GM12878 (cell line): Measurements from ENCODE around the gene ITGB5. TPM values are rescaled to one million over a fixed set of nuclear protein-coding genes. Genes with fewer than 3 reads are reported as not detected.

Experiments used
- ATAC-seq: fragments of 200-7000 bp; cut with Tn5 transposase; 3 replicates; pipeline ENCODE4 v1.9.1; 2020; ENCODE audit warnings: mild to moderate bottlenecking, moderate library complexity
- BruUV-seq: library from RNA; stranded (reverse); fragments of 400-500 nt; replicated peaks from 2 replicates; lab custom pipeline; 2021; lab: Mats Ljungman, UMichigan
- CTCF ChIA-PET: fragments of 300-600 bp; sonication (Branson Sonifier 250); formaldehyde crosslinking; extraction: SDS; loops from one replicate; lab custom pipeline; 2021; ENCODE audit warnings: inconsistent platforms; lab: Yijun Ruan, JAX
- POLR2A ChIA-PET: fragments of 350-600 bp; formaldehyde crosslinking; extraction: SDS; loops from one replicate; lab custom pipeline; 2021; ENCODE audit warnings: inconsistent platforms; lab: Charles Lee
- RAD21 ChIA-PET: fragments of 300-600 bp; sonication (Branson Sonifier 250); formaldehyde crosslinking; loops from one replicate; lab custom pipeline; 2023; ENCODE audit warnings: antibody characterized with exemption; ENCODE audit not compliant: unreplicated experiment; lab: Charles Lee
- SMC1A ChIA-PET: fragments of 300-600 bp; sonication (Branson Sonifier 250); formaldehyde crosslinking; loops from one replicate; lab custom pipeline; 2023; ENCODE audit not compliant: unreplicated experiment, uncharacterized antibody; lab: Charles Lee
- DNase-seq: peaks from one replicate; pipeline ENCODE4 v3.0.0-alpha.2; 2011; ENCODE audit warnings: low read depth, low spot score
- FAIRE-seq: peaks from 3 replicates; lab custom pipeline; 2011; peaks lifted over from hg19 to GRCh38; lab: Jason Lieb, UNC
- H2AFZ ChIP-seq: 2 replicates; pipeline ENCODE4 v1.6.0; 2011; ENCODE audit warnings: low read depth, low read length, control low read depth; ENCODE audit not compliant: control insufficient read depth
- H3K27ac ChIP-seq: 2 replicates; pipeline ENCODE4 v1.5.1; 2011; ENCODE audit warnings: control low read depth; ENCODE audit not compliant: control insufficient read depth, insufficient read depth
- H3K27me3 ChIP-seq, 2 experiments: replicated peaks in 1 of 2; 2 replicates each; pipeline versions ENCODE4 v1.6.0 to v1.6.1; 2011; ENCODE audit warnings: low read length in 1 of 2; ENCODE audit not compliant: control insufficient read depth in 2 of 2, insufficient read depth in 2 of 2
- H3K36me3 ChIP-seq, 2 experiments: 2 replicates each; pipeline ENCODE4 v1.5.1; 2011; ENCODE audit warnings: low read length in 1 of 2; ENCODE audit not compliant: control insufficient read depth in 2 of 2, insufficient read depth in 2 of 2
- H3K4me1 ChIP-seq: 2 replicates; pipeline ENCODE4 v1.6.1; 2011; ENCODE audit warnings: mild to moderate bottlenecking, low read length, moderate library complexity, mixed read lengths; ENCODE audit not compliant: control insufficient read depth, insufficient read depth
- H3K4me2 ChIP-seq: 2 replicates; pipeline ENCODE4 v1.6.0; 2011; ENCODE audit warnings: control low read depth; ENCODE audit not compliant: control insufficient read depth, insufficient read depth
- H3K4me3 ChIP-seq: fragments of 200-600 bp; sonication (generic); 2 replicates; pipeline ENCODE4 v1.5.1; 2016
- H3K79me2 ChIP-seq: 2 replicates; pipeline ENCODE4 v1.6.0; 2011; ENCODE audit warnings: low read length; ENCODE audit not compliant: control insufficient read depth, insufficient read depth
- H3K9ac ChIP-seq: 2 replicates; pipeline ENCODE4 v1.8.0; 2011; ENCODE audit warnings: low read length, control low read depth, mixed read lengths; ENCODE audit not compliant: control insufficient read depth, insufficient read depth
- H3K9me3 ChIP-seq: replicated peaks from 3 replicates; pipeline ENCODE4 v1.5.1; 2011; ENCODE audit warnings: mild to moderate bottlenecking, low read length; ENCODE audit not compliant: control insufficient read depth, insufficient read depth
- H4K20me1 ChIP-seq: 2 replicates; pipeline ENCODE4 v1.6.0; 2011; ENCODE audit not compliant: control insufficient read depth, insufficient read depth
- ATF7 ChIP-seq: fragments of 450-650 bp; IDR thresholded peaks from 2 replicates; pipeline ENCODE4 v1.6.1; 2016; ENCODE audit warnings: low read depth, mild to moderate bottlenecking
- BCL11A ChIP-seq: IDR thresholded peaks from 2 replicates; pipeline ENCODE4 v1.6.1; 2011; ENCODE audit warnings: low read depth, low read length
- BHLHE40 ChIP-seq, 2 experiments: fragments of 450-650 bp in 1 of 2; IDR thresholded peaks; 2 replicates each; pipeline ENCODE4 v1.6.1; 2011 to 2017; ENCODE audit warnings: low read depth in 2 of 2, borderline replicate concordance in 1 of 2, improper control_type of control experiment in 1 of 2, low read length in 1 of 2, mild to moderate bottlenecking in 1 of 2
- BMI1 ChIP-seq: fragments of 450-650 bp; IDR thresholded peaks from 2 replicates; pipeline ENCODE4 v1.6.1; 2016; ENCODE audit warnings: mild to moderate bottlenecking, moderate library complexity, borderline replicate concordance
- EP300 ChIP-seq, 2 experiments: fragments of 150-350 bp in 1 of 2; IDR thresholded peaks; 2 replicates each; pipeline ENCODE4 v1.6.1; 2011 to 2012; ENCODE audit warnings: low read depth in 2 of 2, low read length in 2 of 2, borderline replicate concordance in 1 of 2, improper control_type of control experiment in 1 of 2, inconsistent platforms in 1 of 2; ENCODE audit not compliant: control insufficient read depth in 1 of 2
- ETV6 ChIP-seq, 2 experiments: fragments of 450-650 bp in 1 of 2; IDR thresholded peaks in 1 of 2; conservative IDR thresholded peaks in 1 of 2; 2 replicates each; pipeline ENCODE4 v1.6.1; 2014; ENCODE audit warnings: antibody characterized with exemption in 1 of 2, borderline replicate concordance in 1 of 2, low read depth in 1 of 2, mild to moderate bottlenecking in 1 of 2, moderate library complexity in 1 of 2
- GATAD2B ChIP-seq: fragments of 450-650 bp; conservative IDR thresholded peaks from 2 replicates; pipeline ENCODE4 v1.6.1; 2017; ENCODE audit warnings: low read depth, mild to moderate bottlenecking, moderate library complexity
- IKZF1 ChIP-seq: fragments of 450-650 bp; conservative IDR thresholded peaks from 2 replicates; pipeline ENCODE4 v1.6.1; 2017; ENCODE audit warnings: antibody characterized with exemption, mild to moderate bottlenecking
- IKZF2 ChIP-seq, 2 experiments: fragments of 450-650 bp; IDR thresholded peaks; 2 replicates each; pipeline ENCODE4 v1.6.1; 2017; ENCODE audit warnings: mild to moderate bottlenecking in 2 of 2, moderate library complexity in 2 of 2
- IRF5 ChIP-seq: fragments of 450-650 bp; IDR thresholded peaks from 2 replicates; pipeline ENCODE4 v1.6.1; 2017; ENCODE audit warnings: borderline replicate concordance
- MEF2B ChIP-seq: fragments of 450-650 bp; IDR thresholded peaks from 2 replicates; pipeline ENCODE4 v1.6.1; 2018; ENCODE audit warnings: mild to moderate bottlenecking, moderate library complexity; ENCODE audit not compliant: partially characterized antibody, poor library complexity, severe bottlenecking
- MTA2 ChIP-seq: fragments of 450-650 bp; IDR thresholded peaks from 2 replicates; pipeline ENCODE4 v1.6.1; 2016; ENCODE audit warnings: low read depth, mild to moderate bottlenecking, moderate library complexity
- NBN ChIP-seq: fragments of 450-650 bp; IDR thresholded peaks from 2 replicates; pipeline ENCODE4 v1.6.1; 2016
- PKNOX1 ChIP-seq: fragments of 450-650 bp; IDR thresholded peaks from 2 replicates; pipeline ENCODE4 v1.6.1; 2016; ENCODE audit warnings: mild to moderate bottlenecking
- RAD51 ChIP-seq: fragments of 450-650 bp; IDR thresholded peaks from 2 replicates; pipeline ENCODE4 v1.6.1; 2016; ENCODE audit warnings: moderate library complexity, mild to moderate bottlenecking, inconsistent platforms
- STAT1 ChIP-seq: fragments of 450-650 bp; conservative IDR thresholded peaks from 2 replicates; pipeline ENCODE4 v1.6.1; 2014; ENCODE audit warnings: antibody characterized with exemption, mild to moderate bottlenecking
- SUZ12 ChIP-seq: fragments of 200-600 bp; sonication (generic); IDR thresholded peaks from one replicate; pipeline ENCODE4 v1.6.1; 2018; ENCODE audit warnings: antibody characterized with exemption, mild to moderate bottlenecking; ENCODE audit not compliant: unreplicated experiment
- TCF7 ChIP-seq: IDR thresholded peaks from 2 replicates; pipeline ENCODE4 v1.6.1; 2014; ENCODE audit warnings: antibody characterized with exemption, borderline replicate concordance
- ZNF24 ChIP-seq: fragments of 450-650 bp; IDR thresholded peaks from 2 replicates; pipeline ENCODE4 v1.6.1; 2017; ENCODE audit warnings: antibody characterized with exemption, mild to moderate bottlenecking
- WGBS: methylation state at CpG from one replicate; pipeline ENCODE4 v1.1.6; 2016; ENCODE audit warnings: low lambda C conversion rate; ENCODE audit not compliant: insufficient replicate concordance, insufficient coverage; ENCODE audit errors: missing lambda C conversion rate; 5-methylcytosine and 5-hydroxymethylcytosine counted together
- in situ Hi-C: fragments of 300-500 bp; cut with MboI; formaldehyde crosslinking; loops from 9 replicates; pipeline ENCODE4 v1.14.3; 2018; ENCODE audit warnings: mixed read lengths
- intact Hi-C: fragments of 100-400 bp; cut with micrococcal nuclease; formaldehyde crosslinking; loops from one replicate; pipeline ENCODE4 v1.14.2; 2022; ENCODE audit not compliant: unreplicated experiment
- polyA plus RNA-seq, 11 experiments: library from polyadenylated mRNA; depleted of rRNA in 4 of 11; unstranded in 6 of 11; stranded (reverse) in 5 of 11; fragments of >200 nt; fragmentation: Nextera tagmentation in 4 of 11; fragmentation: Illumina TruSeq in 1 of 11; extraction: Ambion mirVana in 4 of 11; extraction: Trizol in 1 of 11; gene quantifications; 1 replicate in 1 of 11; 2 replicates in 10 of 11; pipeline versions ENCODE4 v1.2.1 to v1.2.3, GENCODE V29; 2011 to 2016; ENCODE audit warnings: inconsistent platforms in 2 of 11, missing spikeins in 2 of 11, low read depth in 1 of 11
- total RNA-seq, 4 experiments: library from RNA; depleted of rRNA in 3 of 4; stranded (reverse); fragments of >200 nt in 3 of 4; fragmentation: Illumina TruSeq in 1 of 4; extraction: Trizol in 1 of 4; gene quantifications; 2 replicates each; pipeline versions ENCODE4 v1.2.1 to v1.2.3, GENCODE V29; 2013 to 2021

Gene ITGB5
- total and polyA plus RNA-seq, 10 of the 15 experiments (the other 5 are each of a cell fraction or from before 2014, with no cell fraction given), result 0.05 to 10.0 (median 0.83) TPM; not detected in 2

GRCh38 chr3:124934577-124934976 is 47.4 kb upstream of the ITGB5 start, which contains the start of gene MUC13:
MUC13 (minus strand) TSS chr3:124934751; CDS start chr3:124934712, 39 bp downstream.
- H3K9me3 ChIP-seq, result no peaks in the 10 kb centered on the region; the same call in 2 of the 3 replicates
- SMC1A ChIA-PET, result interaction anchor here (0.8 to 4.5 kb wide), 30 partner anchors 8 to 657 kb away, joined by 3 to 26 read pairs (median 5); no protein-coding TSS in a partner anchor
- no peak within 1 kb of the TSS for H2AFZ ChIP-seq
- H3K9ac ChIP-seq, result no peak within 1 kb of the TSS
- in situ Hi-C loops (no loop called here), intact Hi-C loops (no loop called here)
- no peak within 1 kb of the TSS for H3K4me3 ChIP-seq
- ATAC-seq (peak; percentile 69), DNase-seq (no peak), FAIRE-seq (no peak)
- POLR2A ChIA-PET, result interaction anchor here (0.5 to 2.4 kb wide), 13 partner anchors 8 to 661 kb away, joined by 3 to 9 read pairs (median 3); partner anchors contain the start of gene OSBPL11
- H4K20me1 ChIP-seq, result no peaks in the 10 kb centered on the region
- no peak within 1 kb of the TSS for H3K4me2 ChIP-seq
- no peaks in the 10 kb centered on the region for H3K79me2 ChIP-seq
- under 1% methylated on average over 5 of the region's 5 CpGs for WGBS
- H3K4me1 ChIP-seq, result no peaks in the 10 kb centered on the region
- BruUV-seq, result no TSS peak
- H3K27ac ChIP-seq, result no peak within 1 kb of the TSS
- TF ChIP-seq MEF2B, result peak; percentile 19
- TF ChIP-seq SUZ12, result no peak
- TF ChIP-seq PKNOX1, result 0 out of 2 replicates have a peak, but pooled peaks have one; percentile 26
- TF ChIP-seq ATF7, result peak; percentile 72
- TF ChIP-seq STAT1, result no peak
- TF ChIP-seq MTA2, result peak; percentile 93
- 0 out of 2 replicates have a peak, but pooled peaks have one; percentile 23 for TF ChIP-seq BMI1
- peak; percentile 62; the same call in 1 of the 2 replicates for TF ChIP-seq NBN
- TF ChIP-seq ETV6 (conservative IDR thresholded peaks at IDR 0.05 in 1 of 2, IDR thresholded peaks at IDR 0.05 in 1 of 2; ENCODE audit: borderline replicate concordance in 1 of 2, low read depth in 1 of 2), result no peak
- 0 out of 2 replicates have a peak, but pooled peaks have one; percentile 8 for TF ChIP-seq RAD51
- peak; percentile 76 for TF ChIP-seq IKZF1
- 0 out of 4 replicates have a peak, but pooled peaks of 1 of the 2 experiments have one; percentile 20 for TF ChIP-seq EP300 (IDR thresholded peaks at IDR 0.05; ENCODE audit: borderline replicate concordance in 1 of 2, control insufficient read depth in 1 of 2, low read depth in 2 of 2, low read length in 2 of 2)
- TF ChIP-seq GATAD2B, result peak; percentile 17; the same call in 1 of the 2 replicates
- peak; percentile 72; the same call in 1 of the 2 replicates for TF ChIP-seq BCL11A
- peak in 1 of 2 experiments; percentile 3; a peak in 1 of 4 replicates for TF ChIP-seq BHLHE40 (IDR thresholded peaks at IDR 0.05; ENCODE audit: borderline replicate concordance in 1 of 2, low read depth in 2 of 2, low read length in 1 of 2)
- peak; percentile 82 for TF ChIP-seq ZNF24
- no peak for TF ChIP-seq IRF5
- peak; percentile 43 to 77; a peak in 2 of 4 replicates for TF ChIP-seq IKZF2 (IDR thresholded peaks at IDR 0.05)
- no peak for TF ChIP-seq TCF7
- no peaks in the 10 kb centered on the region; a peak in 1 of 4 replicates for H3K27me3 ChIP-seq
- RAD21 ChIA-PET, result interaction anchor here (0.7 to 5.4 kb wide), 19 partner anchors 10 to 656 kb away, joined by 3 to 39 read pairs (median 5); partner anchors contain the start of gene ZNF148
- CTCF ChIA-PET, result interaction anchor here (0.7 to 4.9 kb wide), 19 partner anchors 9 to 651 kb away, joined by 3 to 40 read pairs (median 5); no protein-coding TSS in a partner anchor
- H3K36me3 ChIP-seq, result no peaks in the 10 kb centered on the region
